ENCODE measurements around the gene CRTC3. TPM values are rescaled to one million over a fixed set of nuclear protein-coding genes. Genes with fewer than 3 reads are reported as not detected.
"Not testable (repeated sequence)": the region's sequence is repeated elsewhere in the genome, so short reads cannot be mapped to it uniquely, and the experiment has no call there.

Gene CRTC3
- polyA plus RNA-seq, 1 donor = 28.5 TPM

DNA sequence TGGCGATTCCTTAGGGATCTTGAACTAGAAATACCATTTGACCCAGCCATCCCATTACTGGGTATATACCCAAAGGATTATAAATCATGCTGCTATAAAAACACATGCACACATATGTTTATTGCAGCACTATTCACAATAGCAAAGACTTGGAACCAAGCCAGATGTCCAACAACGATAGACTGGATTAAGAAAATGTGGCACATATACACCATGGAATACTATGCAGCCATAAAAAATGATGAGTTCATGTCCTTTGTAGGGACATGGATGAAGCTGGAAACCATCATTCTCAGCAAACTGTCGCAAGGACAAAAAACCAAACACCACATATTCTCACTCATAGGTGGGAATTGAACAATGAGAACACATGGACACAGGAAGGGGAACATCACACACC is 107.3 kb downstream of the CRTC3 start:
- DNase-seq; H3K4me3 ChIP-seq (ENCODE audit: low read length); H3K9me3 ChIP-seq (ENCODE audit: control insufficient read depth, low read depth, low read length); H3K27ac ChIP-seq (ENCODE audit: low read length); H3K4me1 ChIP-seq (ENCODE audit: control insufficient read depth, insufficient read depth, low read length); H3K27me3 ChIP-seq (ENCODE audit: control insufficient read depth, insufficient read depth, low read length): not testable (repeated sequence)
- H3K36me3 ChIP-seq (ENCODE audit: control insufficient read depth, insufficient read depth, low read length) = peaks cover 52% of the 10 kb centered on the region
- WGBS (ENCODE audit: insufficient coverage, low lambda C conversion rate) = no CpG with 5 or more reads among the region's 3 CpGs

- Histone ChIP-seq H3K27ac (ENCODE audit: low read length) (no peak overlapping the region), H3K4me1 (ENCODE audit: control insufficient read depth, insufficient read depth, low read length) (no peaks in the 10 kb centered on the region), H3K9me3 (ENCODE audit: control insufficient read depth, low read depth, low read length) (peaks cover 6% of the 10 kb centered on the region), H3K4me3 (ENCODE audit: low read length) (no peak overlapping the region), H3K27me3 (ENCODE audit: control insufficient read depth, insufficient read depth, low read length) (no peaks in the 10 kb centered on the region), H3K36me3 (ENCODE audit: control insufficient read depth, insufficient read depth, low read length) (peaks cover 55% of the 10 kb centered on the region)
- DNase-seq = no peak
- WGBS (ENCODE audit: insufficient coverage, low lambda C conversion rate) = no CpG with 5 or more reads among the region's 6 CpGs
Measured at GRCh38 chr15:90637693-90638092, 108.0 kb downstream of the CRTC3 start.

DNA sequence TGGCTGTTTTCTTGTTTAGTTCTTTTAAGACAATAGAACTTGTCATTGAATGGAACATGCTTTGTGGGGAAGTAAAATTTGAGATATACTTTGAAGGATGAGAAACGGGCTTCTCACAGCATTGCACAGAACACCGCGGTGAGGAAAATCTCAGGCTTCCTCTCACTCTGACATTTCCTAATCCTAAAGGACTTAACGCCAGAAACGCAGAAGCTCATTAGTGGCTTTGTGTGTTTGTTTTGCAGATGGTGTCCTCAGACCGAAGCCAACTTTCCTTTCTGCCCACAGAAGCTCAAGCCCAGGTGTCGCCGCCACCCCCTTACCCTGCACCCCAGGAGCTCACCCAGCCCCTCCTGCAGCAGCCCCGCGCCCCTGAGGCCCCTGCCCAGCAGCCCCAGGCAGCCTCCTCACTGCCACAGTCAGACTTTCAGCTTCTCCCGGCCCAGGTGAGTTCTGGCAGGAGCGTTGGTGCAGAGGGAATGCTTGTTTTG is 108.5 kb downstream of the CRTC3 start:
- Histone ChIP-seq H3K27me3 (ENCODE audit: control insufficient read depth, insufficient read depth, low read length) (no peaks in the 10 kb centered on the region), H3K9me3 (ENCODE audit: control insufficient read depth, low read depth, low read length) (peaks cover 6% of the 10 kb centered on the region), H3K36me3 (ENCODE audit: control insufficient read depth, insufficient read depth, low read length) (peaks cover 58% of the 10 kb centered on the region), H3K27ac (ENCODE audit: low read length) (no peak overlapping the region), H3K4me3 (ENCODE audit: low read length) (no peak overlapping the region), H3K4me1 (ENCODE audit: control insufficient read depth, insufficient read depth, low read length) (no peaks in the 10 kb centered on the region)
- no peak for DNase-seq
- WGBS (ENCODE audit: insufficient coverage, low lambda C conversion rate) = no CpG with 5 or more reads among the region's 12 CpGs

- Histone ChIP-seq H3K9me3 (ENCODE audit: control insufficient read depth, low read depth, low read length) (peaks cover 6% of the 10 kb centered on the region), H3K4me3 (ENCODE audit: low read length) (no peak overlapping the region), H3K4me1 (ENCODE audit: control insufficient read depth, insufficient read depth, low read length) (no peaks in the 10 kb centered on the region), H3K36me3 (ENCODE audit: control insufficient read depth, insufficient read depth, low read length) (peaks cover 60% of the 10 kb centered on the region), H3K27ac (ENCODE audit: low read length) (no peak overlapping the region), H3K27me3 (ENCODE audit: control insufficient read depth, insufficient read depth, low read length) (no peaks in the 10 kb centered on the region)
- DNase-seq = no peak
- WGBS (ENCODE audit: insufficient coverage, low lambda C conversion rate) = 90% methylated on average over 2 of the region's 11 CpGs
Measured at GRCh38 chr15:90638963-90639362, 109.2 kb downstream of the CRTC3 start.

GRCh38 chr15:90640862-90641261 is 111.1 kb downstream of the CRTC3 start:
- Histone ChIP-seq H3K27ac (ENCODE audit: low read length) (no peak overlapping the region), H3K4me1 (ENCODE audit: control insufficient read depth, insufficient read depth, low read length) (peaks cover 3% of the 10 kb centered on the region), H3K27me3 (ENCODE audit: control insufficient read depth, insufficient read depth, low read length) (no peaks in the 10 kb centered on the region), H3K9me3 (ENCODE audit: control insufficient read depth, low read depth, low read length) (peaks cover 6% of the 10 kb centered on the region), H3K36me3 (ENCODE audit: control insufficient read depth, insufficient read depth, low read length) (peaks cover 56% of the 10 kb centered on the region), H3K4me3 (ENCODE audit: low read length) (no peak overlapping the region)
- no CpG with 5 or more reads among the region's 8 CpGs for WGBS (ENCODE audit: insufficient coverage, low lambda C conversion rate)
- DNase-seq = no peak

GRCh38 chr15:90641581-90642463 is 112.1 kb downstream of the CRTC3 start:
- Histone ChIP-seq H3K4me1 (ENCODE audit: control insufficient read depth, insufficient read depth, low read length) (peaks cover 3% of the 10 kb centered on the region), H3K27me3 (ENCODE audit: control insufficient read depth, insufficient read depth, low read length) (no peaks in the 10 kb centered on the region), H3K4me3 (ENCODE audit: low read length) (no peak overlapping the region), H3K9me3 (ENCODE audit: control insufficient read depth, low read depth, low read length) (peaks cover 6% of the 10 kb centered on the region), H3K36me3 (ENCODE audit: control insufficient read depth, insufficient read depth, low read length) (peaks cover 56% of the 10 kb centered on the region), H3K27ac (ENCODE audit: low read length) (no peak overlapping the region)
- 100% methylated on average over 1 of the region's 16 CpGs for WGBS (ENCODE audit: insufficient coverage, low lambda C conversion rate)
- no peak for DNase-seq

DNA sequence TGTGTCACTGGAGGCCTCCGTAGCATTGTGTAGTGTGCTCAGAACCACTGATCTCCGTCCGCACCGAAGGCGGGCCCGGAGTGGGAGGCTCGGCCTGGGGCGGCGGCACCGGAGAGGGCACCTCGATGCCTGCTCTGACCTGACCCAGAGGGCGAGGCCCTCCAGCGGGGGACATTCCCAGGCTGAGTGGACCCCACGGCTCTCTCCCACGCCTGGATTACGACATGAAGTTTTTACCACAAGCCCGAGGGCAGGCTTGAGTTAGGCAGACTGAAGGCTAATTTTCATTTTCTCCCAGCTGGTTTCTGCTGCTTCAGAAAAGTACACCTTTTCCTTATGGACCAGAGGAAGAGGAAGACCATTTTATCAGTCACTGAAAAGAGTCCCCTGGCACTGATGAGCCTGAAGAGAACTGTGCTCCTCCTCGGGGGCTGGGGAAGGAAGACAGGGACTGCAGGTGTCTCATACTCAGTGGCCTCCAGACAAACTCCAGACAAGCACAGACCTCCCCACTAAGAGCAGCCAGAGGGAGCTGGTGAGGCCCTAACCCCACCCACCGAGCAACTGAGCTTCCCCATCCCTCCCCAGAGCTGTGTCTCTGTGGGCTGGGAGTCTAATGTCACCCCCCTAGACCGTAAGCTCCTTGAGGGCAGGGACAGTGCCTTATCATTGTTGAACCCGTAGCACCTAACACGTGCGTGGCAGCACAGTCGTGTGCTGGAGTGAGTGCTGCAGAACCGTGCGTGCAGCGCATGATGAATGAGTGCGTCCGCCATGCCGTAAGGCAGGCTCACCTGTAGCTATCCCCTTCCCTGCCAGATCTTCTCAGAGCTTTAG is 113.0 kb downstream of the CRTC3 start:
- Histone ChIP-seq H3K4me1 (ENCODE audit: control insufficient read depth, insufficient read depth, low read length) (peaks cover 3% of the 10 kb centered on the region), H3K36me3 (ENCODE audit: control insufficient read depth, insufficient read depth, low read length) (peaks cover 56% of the 10 kb centered on the region), H3K27me3 (ENCODE audit: control insufficient read depth, insufficient read depth, low read length) (no peaks in the 10 kb centered on the region), H3K27ac (ENCODE audit: low read length) (no peak overlapping the region), H3K4me3 (ENCODE audit: low read length) (no peak overlapping the region), H3K9me3 (ENCODE audit: control insufficient read depth, low read depth, low read length) (peaks cover 6% of the 10 kb centered on the region)
- WGBS (ENCODE audit: insufficient coverage, low lambda C conversion rate) = no CpG with 5 or more reads among the region's 30 CpGs
- DNase-seq = no peak

DNA sequence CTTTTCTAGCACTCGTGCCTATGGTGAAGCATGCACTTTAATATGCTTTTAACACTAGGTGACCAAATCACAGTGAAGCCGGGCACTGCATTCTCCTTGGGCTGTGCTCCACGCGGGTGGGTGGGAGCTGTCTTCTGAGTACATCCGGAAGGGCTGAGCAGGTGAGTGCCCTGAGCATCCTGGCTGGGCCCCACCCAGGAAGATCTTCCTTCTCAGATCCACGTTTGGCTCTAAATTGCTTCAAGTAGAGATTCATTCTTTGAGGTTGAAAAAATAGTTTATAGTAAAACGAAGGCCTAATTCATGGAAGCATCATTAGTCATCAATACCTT is 113.5 kb downstream of the CRTC3 start:
- no peak overlapping the region for H3K27ac ChIP-seq (ENCODE audit: low read length)
- WGBS (ENCODE audit: insufficient coverage, low lambda C conversion rate) = no CpG with 5 or more reads among the region's 7 CpGs

GRCh38 chr15:90644526-90644925 is 114.8 kb downstream of the CRTC3 start:
- no CpG with 5 or more reads among the region's 8 CpGs for WGBS (ENCODE audit: insufficient coverage, low lambda C conversion rate)
- peaks cover 7% of the 10 kb centered on the region for H3K4me1 ChIP-seq (ENCODE audit: control insufficient read depth, insufficient read depth, low read length)
- H3K27me3 ChIP-seq (ENCODE audit: control insufficient read depth, insufficient read depth, low read length) = no peaks in the 10 kb centered on the region
- DNase-seq = no peak
- H3K27ac ChIP-seq (ENCODE audit: low read length) = no peak overlapping the region
- peaks cover 3% of the 10 kb centered on the region for H3K9me3 ChIP-seq (ENCODE audit: control insufficient read depth, low read depth, low read length)
- peaks cover 46% of the 10 kb centered on the region for H3K36me3 ChIP-seq (ENCODE audit: control insufficient read depth, insufficient read depth, low read length)
- no peak overlapping the region for H3K4me3 ChIP-seq (ENCODE audit: low read length)

More for the DNA sequence above, 113.5 kb downstream of the CRTC3 start:
- Histone ChIP-seq H3K9me3 (ENCODE audit: control insufficient read depth, low read depth, low read length) (peaks cover 5% of the 10 kb centered on the region), H3K36me3 (ENCODE audit: control insufficient read depth, insufficient read depth, low read length) (peaks cover 55% of the 10 kb centered on the region), H3K27me3 (ENCODE audit: control insufficient read depth, insufficient read depth, low read length) (no peaks in the 10 kb centered on the region), H3K4me3 (ENCODE audit: low read length) (no peak overlapping the region), H3K4me1 (ENCODE audit: control insufficient read depth, insufficient read depth, low read length) (peaks cover 5% of the 10 kb centered on the region)
- DNase-seq = no peak

GRCh38 chr15:90644952-90645725 is 115.4 kb downstream of the CRTC3 start:
- Histone ChIP-seq H3K4me3 (ENCODE audit: low read length) (no peak overlapping the region), H3K36me3 (ENCODE audit: control insufficient read depth, insufficient read depth, low read length) (peaks cover 43% of the 10 kb centered on the region), H3K4me1 (ENCODE audit: control insufficient read depth, insufficient read depth, low read length) (peaks cover 7% of the 10 kb centered on the region), H3K27ac (ENCODE audit: low read length) (no peak overlapping the region), H3K9me3 (ENCODE audit: control insufficient read depth, low read depth, low read length) (peaks cover 3% of the 10 kb centered on the region), H3K27me3 (ENCODE audit: control insufficient read depth, insufficient read depth, low read length) (no peaks in the 10 kb centered on the region)
- WGBS (ENCODE audit: insufficient coverage, low lambda C conversion rate) = no CpG with 5 or more reads among the region's 9 CpGs
- DNase-seq = no peak

Measured in large intestine (tissue), 3 donors.